Transverse colon (tissue), 4 donors: Measurements from ENCODE around the gene LRP5. TPM values are rescaled to one million over a fixed set of nuclear protein-coding genes. Genes with fewer than 3 reads are reported as not detected.

ENCODE experiments used
- DNase-seq: peaks from one replicate; pipeline ENCODE4 v3.0.0-alpha.2; 2019
- H3K27ac ChIP-seq, 4 donors: fragments of 200-600 bp; sonication (generic); 2 replicates each; pipeline ENCODE4 v1.5.1; 2016 to 2018; ENCODE audit warnings: inconsistent platforms in 4 of 4
- H3K27me3 ChIP-seq: fragments of 200-600 bp; sonication (generic); 2 replicates; pipeline ENCODE4 v1.5.1; 2017; ENCODE audit warnings: inconsistent platforms
- H3K36me3 ChIP-seq, 4 donors: fragments of 200-600 bp; sonication (generic); 2 replicates each; pipeline ENCODE4 v1.5.1; 2017 to 2019; ENCODE audit warnings: inconsistent platforms in 4 of 4
- H3K4me1 ChIP-seq, 4 donors: fragments of 200-600 bp; sonication (generic); 2 replicates each; pipeline ENCODE4 v1.5.1; 2017 to 2020; ENCODE audit warnings: inconsistent platforms in 4 of 4
- H3K4me3 ChIP-seq, 4 donors: fragments of 200-600 bp; sonication (generic); 1 replicate in 1 of 4; 2 replicates in 3 of 4; pipeline versions ENCODE4 v1.5.1 to v1.6.1; 2017 to 2019; ENCODE audit warnings: inconsistent platforms in 4 of 4
- H3K9me3 ChIP-seq, 2 donors: fragments of 200-600 bp; sonication (generic); 2 replicates each; pipeline ENCODE4 v1.5.1; 2017 to 2019; ENCODE audit warnings: inconsistent platforms in 2 of 2
- CTCF ChIP-seq, 5 experiments: fragments of 200-600 bp in 3 of 5; fragments of 450-650 bp in 2 of 5; sonication (generic) in 3 of 5; IDR thresholded peaks; 1 replicate in 2 of 5; 2 replicates in 3 of 5; pipeline ENCODE4 v1.5.1; 2016 to 2017; ENCODE audit warnings: antibody characterized with exemption in 5 of 5, inconsistent platforms in 3 of 5, mild to moderate bottlenecking in 2 of 5, moderate library complexity in 1 of 5
- EP300 ChIP-seq: sonication (generic); formaldehyde crosslinking; IDR thresholded peaks from one replicate; pipeline ENCODE4 v1.6.1; 2017; ENCODE audit warnings: antibody characterized with exemption, low read depth
- POLR2A ChIP-seq: fragments of 450-650 bp; IDR thresholded peaks from one replicate; pipeline ENCODE4 v1.6.1; 2016; ENCODE audit warnings: antibody characterized with exemption, mild to moderate bottlenecking, moderate library complexity
- POLR2AphosphoS5 ChIP-seq, 3 donors: sonication (generic); formaldehyde crosslinking; IDR thresholded peaks; one replicate each; pipeline ENCODE4 v1.6.1; 2016; ENCODE audit warnings: antibody characterized with exemption in 3 of 3
- WGBS, 2 donors: methylation state at CpG; one replicate each; pipeline ENCODE4 v1.1.5; 2018; ENCODE audit warnings: low coverage in 1 of 2; 5-methylcytosine and 5-hydroxymethylcytosine counted together
- in situ Hi-C, 4 donors: fragments of 200-750 bp; cut with MboI; loops; one replicate each; pipeline versions ENCODE4 v1.15.0 to v1.15.1; 2017; ENCODE audit warnings: low sequenced_read_pairs in 3 of 4, low pct_ligation_motif_present in 1 of 4, low pct_unique_long_range_greater_than_20kb in 1 of 4
- intact Hi-C: fragments of 100-400 bp; cut with DNase I; formaldehyde crosslinking; loops from one replicate; pipeline ENCODE4 v1.15.1; 2023; ENCODE audit warnings: low total_unique reads
- total RNA-seq, 4 donors: library from RNA; depleted of rRNA; stranded (reverse); fragments of >200 nt; gene quantifications; one replicate each; pipeline ENCODE4 v1.1.0, GENCODE V29; 2016

The LRP5 gene
- 100 to 1,000 TPM in 1 of 4 donors, 10 to 100 TPM in 3; 72.6 to 138 (median 82.3) TPM for total RNA-seq

GRCh38 chr11:68312117-68312779 is at the start of gene LRP5:
LRP5 (plus strand) TSS chr11:68312591; CDS start chr11:68312715, 124 bp downstream.
- DNase-seq = peak; percentile 59
- intact Hi-C loops = loop anchor here (5.0 kb wide), 1 partner anchor 70 kb away; no protein-coding TSS in a partner anchor
- TF ChIP-seq EP300 = no peak
- TF ChIP-seq POLR2A = no peak

GRCh38 chr11:68263444-68264035 is 48.9 kb upstream of the LRP5 start:
- no peaks in the 10 kb centered on the region for H3K9me3 ChIP-seq
- DNase-seq = no peak

More at GRCh38 chr11:68312117-68312779, at the start of gene LRP5:
- in situ Hi-C loops = no loop called here
- no peaks in the 10 kb centered on the region for H3K27me3 ChIP-seq
- WGBS, 2 donors = 7% methylated on average over 24 of the region's 85 CpGs; no CpG with 5 or more reads in 1 of the 2 donors
- H3K36me3 ChIP-seq = no peaks in the 10 kb centered on the region
- H3K27ac ChIP-seq = peak within 1 kb of the TSS; percentile 83 to 92 (median 89)
- H3K4me3 ChIP-seq = peak within 1 kb of the TSS; percentile 63 to 94 (median 88)
- H3K9me3 ChIP-seq = no peaks in the 10 kb centered on the region
- peaks cover 20 to 39% (median 38%) of the 10 kb centered on the region in 4 donors for H3K4me1 ChIP-seq

GRCh38 chr11:68264244-68264643 is 48.1 kb upstream of the LRP5 start:
- H3K9me3 ChIP-seq = no peaks in the 10 kb centered on the region
- intact Hi-C loops (no loop called here), in situ Hi-C loops (loop anchor here in 1 of 4 donors (25.0 kb wide), 1 partner anchor 123 kb away; no protein-coding TSS in a partner anchor)
- H3K27me3 ChIP-seq = no peaks in the 10 kb centered on the region
- H3K4me1 ChIP-seq = peaks cover 0 to 15% (median 0%) of the 10 kb centered on the region in 4 donors
- H3K27ac ChIP-seq = no peak overlapping the region
- no peak for TF ChIP-seq CTCF (IDR thresholded peaks at IDR 0.05)
- H3K4me3 ChIP-seq = no peak overlapping the region
- DNase-seq = no peak
- WGBS, 2 donors = 96 to 100% methylated on average over 1 of the region's 1 CpG
- H3K36me3 ChIP-seq = peaks cover 0 to 34% (median 12%) of the 10 kb centered on the region in 4 donors

More at GRCh38 chr11:68263444-68264035, 48.9 kb upstream of the LRP5 start:
- TF ChIP-seq POLR2AphosphoS5 (IDR thresholded peaks at IDR 0.05) = no peak
- no peak for TF ChIP-seq EP300
- no peak for TF ChIP-seq CTCF (IDR thresholded peaks at IDR 0.05)
- no peak for TF ChIP-seq POLR2A
- Histone ChIP-seq H3K27ac (no peak overlapping the region), H3K36me3 (peaks cover 0 to 34% (median 12%) of the 10 kb centered on the region in 4 donors), H3K4me3 (no peak overlapping the region), H3K27me3 (no peaks in the 10 kb centered on the region), H3K4me1 (peaks cover 0 to 12% (median 0%) of the 10 kb centered on the region in 4 donors)
- in situ Hi-C loops = loop anchor here in 1 of 4 donors (25.0 kb wide), 1 partner anchor 124 kb away; no protein-coding TSS in a partner anchor
- WGBS, 2 donors = 95% methylated on average over 13 of the region's 13 CpGs; no CpG with 5 or more reads in 1 of the 2 donors
- intact Hi-C loops = no loop called here

GRCh38 chr11:68264741-68265540 is 47.5 kb upstream of the LRP5 start:
- in situ Hi-C loops = loop anchor here in 1 of 4 donors (25.0 kb wide), 1 partner anchor 122 kb away; no protein-coding TSS in a partner anchor
- H3K27ac ChIP-seq = no peak overlapping the region

More at GRCh38 chr11:68264741-68265540, 47.5 kb upstream of the LRP5 start:
- H3K4me3 ChIP-seq = no peak overlapping the region
- no peak for DNase-seq
- H3K36me3 ChIP-seq = peaks cover 0 to 34% (median 12%) of the 10 kb centered on the region in 4 donors
- no peaks in the 10 kb centered on the region for H3K27me3 ChIP-seq
- H3K4me1 ChIP-seq = peaks cover under 1 to 22% (median 5%) of the 10 kb centered on the region in 4 donors
- H3K9me3 ChIP-seq = no peaks in the 10 kb centered on the region
- intact Hi-C loops = no loop called here
- no peak for TF ChIP-seq POLR2A
- 96 to 100% methylated on average over 2 to 13 of the region's 13 CpGs for WGBS, 2 donors
